Fibroblast of lung (primary cell): ENCODE results near the gene SEC14L3. TPM values are rescaled to one million over a fixed set of nuclear protein-coding genes. Genes with fewer than 3 reads are reported as not detected.

Experiments used
- DNase-seq, 2 donors: peaks; one replicate each; pipeline versions ENCODE4 v3.0.0 to v3.0.0-alpha.2; 2010; ENCODE audit warnings: low read depth in 2 of 2
- H2AFZ ChIP-seq: 2 replicates; pipeline ENCODE4 v1.5.1; 2012; ENCODE audit warnings: low read length, control low read depth, inconsistent platforms
- H3K27ac ChIP-seq: 2 replicates; pipeline ENCODE4 v1.5.1; 2011; ENCODE audit warnings: low read length, control low read depth; ENCODE audit not compliant: insufficient read depth
- H3K27me3 ChIP-seq: 2 replicates; pipeline ENCODE4 v1.5.1; 2011; ENCODE audit warnings: mild to moderate bottlenecking, low read length; ENCODE audit not compliant: control insufficient read depth, insufficient read depth
- H3K36me3 ChIP-seq: 2 replicates; pipeline ENCODE4 v1.5.1; 2011; ENCODE audit warnings: low read length; ENCODE audit not compliant: control insufficient read depth, insufficient read depth
- H3K4me1 ChIP-seq: 2 replicates; pipeline ENCODE4 v1.5.1; 2011; ENCODE audit warnings: low read length; ENCODE audit not compliant: control insufficient read depth, insufficient read depth; ENCODE audit errors: extremely low read depth
- H3K4me2 ChIP-seq: 2 replicates; pipeline ENCODE4 v1.5.1; 2011; ENCODE audit warnings: low read length, control low read depth; ENCODE audit not compliant: insufficient read depth; ENCODE audit errors: extremely low read depth
- H3K4me3 ChIP-seq, 4 experiments: fragments of 200-600 bp in 1 of 4; sonication (generic) in 1 of 4; replicated peaks in 1 of 4; 2 replicates each; pipeline ENCODE4 v1.5.1; 2011 to 2016; ENCODE audit warnings: low read length in 4 of 4, low read depth in 3 of 4, mild to moderate bottlenecking in 3 of 4, control low read depth in 2 of 4, inconsistent platforms in 1 of 4, mixed read lengths in 1 of 4; ENCODE audit not compliant: insufficient read depth in 1 of 4; ENCODE audit errors: control extremely low read depth in 1 of 4
- H3K79me2 ChIP-seq: 2 replicates; pipeline ENCODE4 v1.5.1; 2012; ENCODE audit warnings: mild to moderate bottlenecking, low read length, inconsistent platforms; ENCODE audit not compliant: control insufficient read depth, insufficient read depth
- H3K9ac ChIP-seq: 2 replicates; pipeline ENCODE4 v1.5.1; 2011; ENCODE audit warnings: mild to moderate bottlenecking, low read length, control low read depth; ENCODE audit not compliant: insufficient read depth
- H3K9me3 ChIP-seq: 2 replicates; pipeline ENCODE4 v1.5.1; 2012; ENCODE audit warnings: low read depth, low read length; ENCODE audit not compliant: control insufficient read depth, insufficient read depth
- H4K20me1 ChIP-seq: 2 replicates; pipeline ENCODE4 v1.5.1; 2011; ENCODE audit warnings: low read length; ENCODE audit not compliant: control insufficient read depth, insufficient read depth; ENCODE audit errors: extremely low read depth
- CTCF ChIP-seq, 2 donors: IDR thresholded peaks in 1 of 2; conservative IDR thresholded peaks in 1 of 2; 1 replicate in 1 of 2; 2 replicates in 1 of 2; pipeline ENCODE4 v1.5.1; 2011 to 2012; ENCODE audit warnings: low read length in 2 of 2, control low read depth in 1 of 2, inconsistent platforms in 1 of 2, low read depth in 1 of 2, mild to moderate bottlenecking in 1 of 2
- EZH2 ChIP-seq: IDR thresholded peaks from 2 replicates; pipeline ENCODE4 v1.5.1; 2012; ENCODE audit warnings: low read length, control low read depth, mild to moderate bottlenecking; ENCODE audit errors: missing control alignments
- polyA plus RNA-seq, 2 donors: library from polyadenylated mRNA; depleted of rRNA in 1 of 2; stranded (reverse) in 1 of 2; unstranded in 1 of 2; fragments of >200 nt; gene quantifications; 2 replicates each; pipeline ENCODE4 v1.2.1, GENCODE V29; 2011 to 2012; ENCODE audit warnings: missing spikeins in 1 of 2
- total RNA-seq: library from RNA; depleted of rRNA; stranded (reverse); fragments of >200 nt; gene quantifications from 2 replicates; pipeline ENCODE4 v1.2.1, GENCODE V29; 2014

SEC14L3 gene
- total and polyA plus RNA-seq, 2 donors (not counting 1 experiment from before 2014, with no cell fraction given), result not detected

- DNase-seq, result no peak
- H3K27me3 ChIP-seq, result peaks cover 4% of the 10 kb centered on the region
- no peak overlapping the region for H3K9ac ChIP-seq
- H4K20me1 ChIP-seq, result no peaks in the 10 kb centered on the region
- no peak overlapping the region for H3K4me3 ChIP-seq
- H3K36me3 ChIP-seq, result no peaks in the 10 kb centered on the region
- H3K4me1 ChIP-seq, result no peaks in the 10 kb centered on the region
- no peak overlapping the region for H2AFZ ChIP-seq
- TF ChIP-seq CTCF (conservative IDR thresholded peaks at IDR 0.05 in 1 of 2, IDR thresholded peaks at IDR 0.05 in 1 of 2; ENCODE audit: low read depth in 1 of 2, low read length in 2 of 2) (no peak), EZH2 (no peak)
- no peak overlapping the region for H3K4me2 ChIP-seq
- no peaks in the 10 kb centered on the region for H3K9me3 ChIP-seq
- no peak overlapping the region for H3K27ac ChIP-seq
- H3K79me2 ChIP-seq, result no peaks in the 10 kb centered on the region
Measured at GRCh38 chr22:30460147-30460546, 11.7 kb downstream of the SEC14L3 start.

GRCh38 chr22:30459181-30460052 lies 12.4 kb downstream of the SEC14L3 start:
- peak; percentile 14 to 26 for DNase-seq
- Histone ChIP-seq H3K4me2 (no peak overlapping the region), H3K27ac (no peak overlapping the region), H2AFZ (no peak overlapping the region), H3K4me1 (no peaks in the 10 kb centered on the region), H3K79me2 (no peaks in the 10 kb centered on the region), H3K4me3 (no peak overlapping the region), H3K36me3 (no peaks in the 10 kb centered on the region), H3K27me3 (peaks cover 4% of the 10 kb centered on the region), H3K9me3 (no peaks in the 10 kb centered on the region), H4K20me1 (no peaks in the 10 kb centered on the region), H3K9ac (no peak overlapping the region)
- TF ChIP-seq CTCF (conservative IDR thresholded peaks at IDR 0.05 in 1 of 2, IDR thresholded peaks at IDR 0.05 in 1 of 2; ENCODE audit: low read depth in 1 of 2, low read length in 2 of 2) (no peak), EZH2 (no peak)

DNA sequence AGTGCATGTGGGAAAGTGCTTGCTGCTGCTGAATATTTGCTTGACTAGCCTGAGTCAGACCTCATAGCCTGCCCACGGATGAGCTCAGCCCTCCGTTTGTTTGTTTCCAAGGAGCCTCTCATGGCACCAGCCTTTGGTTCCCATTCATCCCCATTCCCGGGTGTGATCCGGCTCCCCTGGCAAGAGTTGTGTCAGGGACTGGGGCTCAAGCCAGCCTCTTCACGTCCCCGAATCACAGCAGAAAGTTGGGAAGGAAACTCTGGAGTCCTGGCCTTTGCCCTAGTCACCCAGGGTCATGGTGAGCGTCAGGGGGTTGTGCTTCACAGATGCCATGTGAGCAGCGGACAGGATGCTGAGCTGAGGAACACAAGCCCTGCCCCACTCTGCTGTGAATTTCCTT lies 13.8 kb downstream of the SEC14L3 start:
- Histone ChIP-seq H3K36me3 (no peaks in the 10 kb centered on the region), H3K4me2 (no peak overlapping the region), H3K79me2 (no peaks in the 10 kb centered on the region), H3K4me3 (no peak overlapping the region), H3K9me3 (no peaks in the 10 kb centered on the region), H3K27me3 (peaks cover 4% of the 10 kb centered on the region), H2AFZ (no peak overlapping the region), H4K20me1 (no peaks in the 10 kb centered on the region), H3K27ac (no peak overlapping the region), H3K9ac (no peak overlapping the region), H3K4me1 (no peaks in the 10 kb centered on the region)
- TF ChIP-seq CTCF (conservative IDR thresholded peaks at IDR 0.05 in 1 of 2, IDR thresholded peaks at IDR 0.05 in 1 of 2; ENCODE audit: low read depth in 1 of 2, low read length in 2 of 2) (no peak), EZH2 (no peak)
- DNase-seq, result no peak
